ENCODE data around the gene SPHKAP.

Gene SPHKAP

DNA sequence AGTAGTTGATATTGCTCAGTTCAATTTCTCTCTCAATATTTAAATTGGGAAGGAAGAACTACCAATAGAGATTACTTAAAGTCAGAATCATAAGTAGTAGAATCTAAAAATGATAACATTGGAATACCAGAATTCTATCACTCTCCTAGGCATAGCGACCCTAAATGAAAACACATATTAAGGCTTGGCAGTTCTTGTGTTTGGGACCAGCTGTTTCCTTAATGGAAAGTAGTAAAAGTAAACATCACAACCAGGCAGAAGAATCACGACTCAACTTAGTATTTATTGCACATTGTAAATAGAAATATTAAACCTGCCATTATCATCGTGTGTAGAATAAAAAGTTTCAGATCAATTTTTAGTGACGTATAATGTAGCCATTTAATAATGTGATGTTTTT is 117.5 kb downstream of the SPHKAP start:
- TF ChIP-seq CTCF (conservative IDR thresholded peaks at IDR 0.05; ENCODE audit: low read length): no peak
- H3K4me3 ChIP-seq (ENCODE audit: low read length): no peak overlapping the region
- no peak for DNase-seq (ENCODE audit: low read depth)

DNA sequence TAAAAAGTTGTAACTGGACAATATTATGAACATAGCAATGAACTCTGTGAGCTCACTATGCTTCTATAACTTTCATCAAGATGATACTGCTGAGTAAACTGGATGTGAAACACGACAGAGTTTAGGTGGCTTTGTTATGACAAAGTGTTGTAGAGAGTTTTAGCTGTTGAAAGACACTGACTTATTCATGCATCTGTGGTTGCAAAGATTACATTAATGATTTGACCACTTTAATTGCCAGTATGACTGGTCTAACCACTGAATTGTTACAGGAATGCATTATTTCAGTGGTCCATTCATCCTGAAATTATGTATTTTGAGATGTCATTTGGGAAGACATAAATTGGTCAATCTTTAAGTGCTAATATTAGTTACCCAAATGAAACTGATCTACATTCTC is 117.9 kb downstream of the SPHKAP start:
- DNase-seq (ENCODE audit: low read depth): peak; percentile 1
- H3K4me3 ChIP-seq (ENCODE audit: low read length): no peak overlapping the region
- no peak for TF ChIP-seq CTCF (conservative IDR thresholded peaks at IDR 0.05; ENCODE audit: low read length)

- no peak for DNase-seq (ENCODE audit: low read depth)
- H3K4me3 ChIP-seq (ENCODE audit: low read length): no peak overlapping the region
- TF ChIP-seq CTCF (conservative IDR thresholded peaks at IDR 0.05; ENCODE audit: low read length): no peak
Measured at GRCh38 chr2:228059735-228060134, 121.8 kb downstream of the SPHKAP start.

- H3K4me3 ChIP-seq (ENCODE audit: low read length): no peak overlapping the region
- no peak for DNase-seq (ENCODE audit: low read depth)
- no peak for TF ChIP-seq CTCF (conservative IDR thresholded peaks at IDR 0.05; ENCODE audit: low read length)
Measured at GRCh38 chr2:228056293-228057097, 125.0 kb downstream of the SPHKAP start.

GRCh38 chr2:228048838-228049490 is 132.5 kb downstream of the SPHKAP start:
- no peak overlapping the region for H3K4me3 ChIP-seq (ENCODE audit: low read length)
- TF ChIP-seq CTCF (conservative IDR thresholded peaks at IDR 0.05; ENCODE audit: low read length): peak; percentile 78
- peak; percentile 54 for DNase-seq (ENCODE audit: low read depth)

DNA sequence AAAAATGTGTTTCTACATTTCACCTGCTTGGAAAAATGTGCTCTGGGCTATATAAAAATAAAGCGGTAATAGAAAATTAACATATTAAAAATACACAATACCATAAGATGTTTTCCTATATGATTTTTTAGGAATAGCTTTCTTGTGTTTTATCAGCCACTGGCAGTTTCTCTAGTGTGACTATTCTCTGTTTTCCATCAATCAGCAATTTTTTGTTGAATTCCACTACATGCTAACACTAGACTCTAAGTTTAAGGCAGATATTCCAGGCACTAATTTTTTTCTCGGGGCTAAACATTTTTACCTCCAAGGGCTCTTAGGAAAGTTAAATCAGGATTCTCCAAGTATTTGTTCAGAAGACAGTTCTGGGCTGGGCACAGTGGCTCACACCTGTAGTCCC is 140.5 kb downstream of the SPHKAP start:
- no peak overlapping the region for H3K4me3 ChIP-seq (ENCODE audit: low read length)
- no peak for TF ChIP-seq CTCF (conservative IDR thresholded peaks at IDR 0.05; ENCODE audit: low read length)

More for the DNA sequence above, 140.5 kb downstream of the SPHKAP start:
- DNase-seq (ENCODE audit: low read depth): no peak
